Keratinocyte (primary cell): Measurements from ENCODE around the gene C20orf141. TPM values are rescaled to one million over a fixed set of nuclear protein-coding genes. Genes with fewer than 3 reads are reported as not detected.

Experiments used
- DNase-seq: peaks from one replicate; pipeline ENCODE4 v3.0.0-alpha.2; 2011; ENCODE audit warnings: low read depth, missing footprints, low spot score
- FAIRE-seq: peaks from 2 replicates; lab custom pipeline; 2011; peaks lifted over from hg19 to GRCh38; lab: Jason Lieb, UNC
- H2AFZ ChIP-seq: 2 replicates; pipeline ENCODE4 v1.6.0; 2012; ENCODE audit warnings: low read length, control low read depth, inconsistent platforms; ENCODE audit not compliant: control insufficient read depth
- H3K27ac ChIP-seq: 2 replicates; pipeline ENCODE4 v1.5.1; 2011; ENCODE audit warnings: low read length; ENCODE audit not compliant: control insufficient read depth, insufficient read depth
- H3K27me3 ChIP-seq: 3 replicates; pipeline ENCODE4 v1.6.0; 2011; ENCODE audit warnings: low read length; ENCODE audit not compliant: control insufficient read depth, insufficient read depth; ENCODE audit errors: extremely low read depth
- H3K36me3 ChIP-seq, 2 experiments: 2 replicates in 1 of 2; 3 replicates in 1 of 2; pipeline ENCODE4 v1.5.1; 2011; ENCODE audit warnings: low read length in 2 of 2, mild to moderate bottlenecking in 1 of 2; ENCODE audit not compliant: control insufficient read depth in 2 of 2, insufficient read depth in 2 of 2; ENCODE audit errors: extremely low read depth in 1 of 2
- H3K4me1 ChIP-seq: 3 replicates; pipeline ENCODE4 v1.5.1; 2011; ENCODE audit warnings: low read length; ENCODE audit not compliant: control insufficient read depth, insufficient read depth; ENCODE audit errors: extremely low read depth
- H3K4me2 ChIP-seq: 3 replicates; pipeline ENCODE4 v1.6.0; 2011; ENCODE audit warnings: low read depth, low read length; ENCODE audit not compliant: control insufficient read depth, insufficient read depth; ENCODE audit errors: extremely low read depth
- H3K4me3 ChIP-seq, 3 experiments: fragments of 200-600 bp in 1 of 3; sonication (generic) in 1 of 3; 2 replicates in 2 of 3; 3 replicates in 1 of 3; pipeline ENCODE4 v1.5.1; 2011 to 2016; ENCODE audit warnings: low read length in 3 of 3, mild to moderate bottlenecking in 3 of 3, control low read depth in 2 of 3, inconsistent platforms in 1 of 3, low read depth in 1 of 3, mixed read lengths in 1 of 3, mixed run types in 1 of 3, moderate library complexity in 1 of 3; ENCODE audit not compliant: control insufficient read depth in 2 of 3, insufficient read depth in 2 of 3; ENCODE audit errors: extremely low read depth in 1 of 3
- H3K79me2 ChIP-seq: 2 replicates; pipeline ENCODE4 v1.6.0; 2012; ENCODE audit warnings: low read length; ENCODE audit not compliant: control insufficient read depth, insufficient read depth
- H3K9ac ChIP-seq: 3 replicates; pipeline ENCODE4 v1.6.0; 2011; ENCODE audit warnings: low read length; ENCODE audit not compliant: control insufficient read depth, insufficient read depth; ENCODE audit errors: extremely low read depth
- H3K9me1 ChIP-seq: 3 replicates; pipeline ENCODE4 v1.6.0; 2011; ENCODE audit warnings: low read length; ENCODE audit not compliant: control insufficient read depth, insufficient read depth; ENCODE audit errors: extremely low read depth
- H3K9me3 ChIP-seq: 2 replicates; pipeline ENCODE4 v1.5.1; 2012; ENCODE audit warnings: low read depth, low read length; ENCODE audit not compliant: control insufficient read depth
- H4K20me1 ChIP-seq: 3 replicates; pipeline ENCODE4 v1.6.0; 2011; ENCODE audit warnings: low read length; ENCODE audit not compliant: control insufficient read depth, insufficient read depth; ENCODE audit errors: extremely low read depth
- EZH2 ChIP-seq: IDR thresholded peaks from one replicate; pipeline ENCODE4 v1.6.1; 2012; ENCODE audit warnings: inconsistent platforms, mild to moderate bottlenecking, low read length, moderate library complexity
- dilution Hi-C: fragments of 300-500 bp; cut with MboI; formaldehyde crosslinking; loops from one replicate; pipeline ENCODE4 v1.7.0; 2020; ENCODE audit warnings: low sequenced_read_pairs; ENCODE audit not compliant: extremely low pct_ligation_motif_present
- polyA minus RNA-seq, 3 experiments: library from RNA; depleted of rRNA, polyadenylated mRNA; stranded (reverse); fragments of >200 nt; gene quantifications; 1 replicate in 1 of 3; 2 replicates in 1 of 3; 3 replicates in 1 of 3; pipeline ENCODE4 v1.2.3, GENCODE V29; 2011
- polyA plus RNA-seq, 5 experiments: library from polyadenylated mRNA; depleted of rRNA in 3 of 5; stranded (reverse) in 3 of 5; stranded (forward) in 1 of 5; unstranded in 1 of 5; fragments of >200 nt; gene quantifications; 1 replicate in 1 of 5; 2 replicates in 3 of 5; 3 replicates in 1 of 5; pipeline versions ENCODE4 v1.2.1 to v1.2.3, GENCODE V29; 2011 to 2012; ENCODE audit warnings: missing spikeins in 2 of 5, low read depth in 1 of 5, low replicate concordance in 1 of 5
- TF ChIP-seq, protein P1 (sequence below), 3 experiments: IDR thresholded peaks in 1 of 3; conservative IDR thresholded peaks in 1 of 3; optimal IDR thresholded peaks in 1 of 3; 2 replicates in 2 of 3; 3 replicates in 1 of 3; pipeline versions ENCODE3 to v1.5.1; 2011; ENCODE audit warnings: low read length in 3 of 3, mild to moderate bottlenecking in 3 of 3, moderate library complexity in 2 of 3, control low read depth in 1 of 3, inconsistent platforms in 1 of 3; ENCODE audit not compliant: insufficient read depth in 2 of 3; ENCODE audit errors: extremely low read depth in 1 of 3

C20orf141 gene, protein sequence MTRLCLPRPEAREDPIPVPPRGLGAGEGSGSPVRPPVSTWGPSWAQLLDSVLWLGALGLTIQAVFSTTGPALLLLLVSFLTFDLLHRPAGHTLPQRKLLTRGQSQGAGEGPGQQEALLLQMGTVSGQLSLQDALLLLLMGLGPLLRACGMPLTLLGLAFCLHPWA
- polyA plus RNA-seq (not detected in 3 replicates), polyA minus RNA-seq (not detected in 3 replicates)
- polyA plus RNA-seq (2011; ENCODE audit: low read depth), result not detected
- not detected in 2 replicates for polyA plus RNA-seq (2011; cell fraction: cytosol; rRNA removed)
- not detected in 2 replicates for polyA plus RNA-seq (2011; cell fraction: nucleus; rRNA removed)
- polyA plus RNA-seq (2012; ENCODE audit: low replicate concordance), result not detected in 2 replicates
- not detected for polyA minus RNA-seq (2011; cell fraction: cytosol; rRNA and poly(A)+ RNA removed)
- polyA minus RNA-seq (2011; cell fraction: nucleus; rRNA and poly(A)+ RNA removed), result not detected in 2 replicates

DNA sequence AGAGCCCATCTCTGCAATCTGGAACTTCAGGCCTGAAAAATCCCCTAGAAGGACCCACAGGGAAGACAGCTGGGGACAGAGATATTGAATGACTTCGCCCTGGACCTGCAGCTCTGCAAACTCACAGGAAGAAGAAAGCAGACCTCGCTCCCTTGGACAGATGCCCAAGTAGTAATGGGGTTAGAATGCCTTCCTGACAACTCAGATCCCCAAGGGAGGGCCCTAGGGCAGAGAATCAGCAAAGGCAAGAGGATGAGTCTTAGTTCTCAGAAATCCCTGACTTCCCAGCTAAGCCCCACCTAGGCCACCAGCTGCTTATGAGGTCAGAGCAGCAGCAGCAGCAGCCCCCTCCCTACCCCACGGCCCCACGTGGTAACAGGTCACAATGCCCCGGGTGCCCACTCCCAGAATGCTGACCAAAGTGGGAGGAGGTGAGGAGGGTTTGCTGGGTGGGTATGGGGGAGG, at the start of gene C20orf141:
C20orf141 (plus strand) TSS at position 401 of the 465 bp plus-strand sequence. CDS start 198 bp downstream, outside the sequence.
- peaks cover 9% of the 10 kb centered on the region for H3K4me1 ChIP-seq
- peak; percentile 86 for DNase-seq
- peak within 1 kb of the TSS; percentile 22 for H3K4me2 ChIP-seq
- FAIRE-seq, result peak; percentile 73
- TF ChIP-seq, protein P1, sequence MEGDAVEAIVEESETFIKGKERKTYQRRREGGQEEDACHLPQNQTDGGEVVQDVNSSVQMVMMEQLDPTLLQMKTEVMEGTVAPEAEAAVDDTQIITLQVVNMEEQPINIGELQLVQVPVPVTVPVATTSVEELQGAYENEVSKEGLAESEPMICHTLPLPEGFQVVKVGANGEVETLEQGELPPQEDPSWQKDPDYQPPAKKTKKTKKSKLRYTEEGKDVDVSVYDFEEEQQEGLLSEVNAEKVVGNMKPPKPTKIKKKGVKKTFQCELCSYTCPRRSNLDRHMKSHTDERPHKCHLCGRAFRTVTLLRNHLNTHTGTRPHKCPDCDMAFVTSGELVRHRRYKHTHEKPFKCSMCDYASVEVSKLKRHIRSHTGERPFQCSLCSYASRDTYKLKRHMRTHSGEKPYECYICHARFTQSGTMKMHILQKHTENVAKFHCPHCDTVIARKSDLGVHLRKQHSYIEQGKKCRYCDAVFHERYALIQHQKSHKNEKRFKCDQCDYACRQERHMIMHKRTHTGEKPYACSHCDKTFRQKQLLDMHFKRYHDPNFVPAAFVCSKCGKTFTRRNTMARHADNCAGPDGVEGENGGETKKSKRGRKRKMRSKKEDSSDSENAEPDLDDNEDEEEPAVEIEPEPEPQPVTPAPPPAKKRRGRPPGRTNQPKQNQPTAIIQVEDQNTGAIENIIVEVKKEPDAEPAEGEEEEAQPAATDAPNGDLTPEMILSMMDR (optimal IDR thresholded peaks at IDR 0.05 in 1 of 3, IDR thresholded peaks at IDR 0.05 in 1 of 3, conservative IDR thresholded peaks at IDR 0.05 in 1 of 3; ENCODE audit: extremely low read depth in 1 of 3, insufficient read depth in 2 of 3, low read length in 3 of 3), result no peak
- no peak for TF ChIP-seq EZH2
- no peak within 1 kb of the TSS for H3K4me3 ChIP-seq
- no peaks in the 10 kb centered on the region for H3K79me2 ChIP-seq
- H3K27me3 ChIP-seq, result peaks cover 18% of the 10 kb centered on the region
- H3K9ac ChIP-seq, result no peak within 1 kb of the TSS
- H4K20me1 ChIP-seq, result no peaks in the 10 kb centered on the region
- no peak within 1 kb of the TSS for H3K27ac ChIP-seq
- dilution Hi-C loops, result no loop called here
- no peaks in the 10 kb centered on the region for H3K9me1 ChIP-seq
- peaks cover 2% of the 10 kb centered on the region for H3K9me3 ChIP-seq
- no peak within 1 kb of the TSS for H2AFZ ChIP-seq
- no peaks in the 10 kb centered on the region for H3K36me3 ChIP-seq

DNA sequence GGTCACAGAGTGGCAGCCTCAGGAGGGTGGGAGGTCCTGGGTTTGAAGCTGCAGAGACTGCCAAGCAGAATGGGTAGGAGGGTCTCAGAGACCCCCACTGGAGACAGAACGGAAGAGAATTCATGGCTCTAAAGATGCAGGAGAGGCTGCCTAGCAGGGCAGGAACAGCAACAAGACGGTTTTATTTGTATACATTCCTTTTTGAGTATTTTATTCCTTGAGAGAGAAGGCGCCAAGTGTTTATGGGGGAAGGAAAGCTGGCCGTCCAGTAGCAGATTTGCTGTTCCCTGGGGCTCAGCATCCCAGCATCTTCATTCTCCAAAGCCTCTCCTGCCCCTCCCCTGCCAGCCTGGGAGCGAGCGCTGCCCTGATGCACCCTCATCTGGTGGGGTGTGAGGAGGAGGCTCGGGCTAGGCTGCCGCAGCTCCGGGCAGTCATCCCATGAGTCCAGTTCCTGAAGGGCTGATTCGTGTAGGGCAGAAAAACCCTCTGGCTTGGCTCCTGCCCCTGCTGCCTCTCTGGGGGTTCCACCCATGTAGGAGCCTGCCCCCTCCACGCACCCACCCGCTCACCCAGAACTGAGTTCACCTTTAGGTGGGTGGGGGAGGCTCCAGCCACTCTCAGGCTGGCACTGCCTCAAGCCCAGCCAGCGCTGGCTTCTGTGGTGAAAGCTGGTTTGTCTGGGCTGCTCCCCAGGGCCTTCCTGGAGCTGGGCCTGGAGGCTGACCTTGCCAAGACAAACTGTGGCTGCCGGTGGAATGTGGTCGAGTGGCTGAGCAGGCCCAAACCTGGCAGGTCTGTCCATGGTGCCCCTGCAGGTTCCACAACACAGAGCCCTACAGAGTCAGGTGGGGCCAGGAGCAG, 46.8 kb upstream of the C20orf141 start:
- no peak overlapping the region for H3K4me3 ChIP-seq
- FAIRE-seq, result no peak

More for the DNA sequence above, 46.8 kb upstream of the C20orf141 start:
- dilution Hi-C loops, result no loop called here
- peaks cover 42% of the 10 kb centered on the region for H3K27me3 ChIP-seq
- DNase-seq, result no peak
- no peak overlapping the region for H2AFZ ChIP-seq
- H3K9me1 ChIP-seq, result no peaks in the 10 kb centered on the region
- H3K9ac ChIP-seq, result no peak overlapping the region
- H3K36me3 ChIP-seq, result no peaks in the 10 kb centered on the region
- peaks cover 6% of the 10 kb centered on the region for H4K20me1 ChIP-seq
- no peaks in the 10 kb centered on the region for H3K9me3 ChIP-seq
- H3K4me1 ChIP-seq, result peaks cover 8% of the 10 kb centered on the region
- TF ChIP-seq, protein P1 (optimal IDR thresholded peaks at IDR 0.05 in 1 of 3, IDR thresholded peaks at IDR 0.05 in 1 of 3, conservative IDR thresholded peaks at IDR 0.05 in 1 of 3; ENCODE audit: extremely low read depth in 1 of 3, insufficient read depth in 2 of 3, low read length in 3 of 3), result no peak
- no peak for TF ChIP-seq EZH2
- H3K27ac ChIP-seq, result no peak overlapping the region
- H3K4me2 ChIP-seq, result peak overlapping the region; percentile 19
- H3K79me2 ChIP-seq, result no peaks in the 10 kb centered on the region
